HepG2 (cell line): Measurements from ENCODE around the gene CEP135. TPM values are rescaled to one million over a fixed set of nuclear protein-coding genes. Genes with fewer than 3 reads are reported as not detected.

Experiments
- ATAC-seq: fragments of 200-7000 bp; cut with Tn5 transposase; 3 replicates; pipeline ENCODE4 v1.9.1; 2020; ENCODE audit warnings: mild to moderate bottlenecking, moderate library complexity
- BruUV-seq: library from RNA; stranded (reverse); fragments of 400-500 nt; replicated peaks from 2 replicates; lab custom pipeline; 2021; lab: Mats Ljungman, UMichigan
- CTCF ChIA-PET: fragments of 300-600 bp; formaldehyde crosslinking; extraction: SDS; loops from one replicate; lab custom pipeline; 2021; ENCODE audit warnings: low total read pairs, inconsistent platforms, low intra/inter-chr PET ratio; lab: Yijun Ruan, JAX
- POLR2A ChIA-PET: fragments of 350-600 bp; sonication (Branson Sonifier 250); formaldehyde crosslinking; loops from one replicate; lab custom pipeline; 2020; ENCODE audit warnings: antibody characterized with exemption, inconsistent platforms; lab: Yijun Ruan, JAX
- DNase-seq: peaks from one replicate; pipeline ENCODE4 v3.0.0-alpha.2; 2015; ENCODE audit warnings: low spot score
- FAIRE-seq: peaks from 3 replicates; lab custom pipeline; 2011; peaks lifted over from hg19 to GRCh38; lab: Jason Lieb, UNC
- H2AFZ ChIP-seq: one replicate; pipeline ENCODE4 v1.6.1; 2011; ENCODE audit warnings: low read length, inconsistent platforms
- H3K27ac ChIP-seq: fragments of 300-600 bp; 3 replicates; pipeline ENCODE4 v1.8.0; 2011; ENCODE audit warnings: mixed run types, mild to moderate bottlenecking, mixed read lengths, low read length, inconsistent platforms; ENCODE audit not compliant: insufficient read depth; ENCODE audit errors: extremely low read length
- H3K27me3 ChIP-seq, 2 experiments: fragments of 200-600 bp in 1 of 2; 2 replicates in 1 of 2; 3 replicates in 1 of 2; pipeline versions ENCODE4 v1.6.0 to v1.8.0; 2011; ENCODE audit warnings: low read length in 2 of 2, mild to moderate bottlenecking in 2 of 2, moderate library complexity in 2 of 2, inconsistent platforms in 1 of 2; ENCODE audit not compliant: insufficient read depth in 2 of 2, control insufficient read depth in 1 of 2
- H3K36me3 ChIP-seq, 2 experiments: fragments of 200-600 bp in 1 of 2; replicated peaks in 1 of 2; 2 replicates in 1 of 2; 3 replicates in 1 of 2; pipeline versions ENCODE4 v1.5.1 to v1.8.0; 2011; ENCODE audit warnings: low read length in 2 of 2, inconsistent platforms in 1 of 2; ENCODE audit not compliant: insufficient read depth in 2 of 2, control insufficient read depth in 1 of 2
- H3K4me1 ChIP-seq: 2 replicates; pipeline ENCODE4 v1.5.1; 2012; ENCODE audit warnings: low read length, inconsistent platforms; ENCODE audit not compliant: insufficient read depth
- H3K4me2 ChIP-seq: 2 replicates; pipeline ENCODE4 v1.6.0; 2011; ENCODE audit warnings: low read depth, low read length, inconsistent platforms
- H3K4me3 ChIP-seq, 3 experiments: fragments of 200-600 bp in 1 of 3; sonication (generic), shearing (Covaris generic) in 1 of 3; replicated peaks in 1 of 3; 2 replicates each; pipeline ENCODE4 v1.5.1; 2011 to 2016; ENCODE audit warnings: low read length in 3 of 3, inconsistent platforms in 2 of 3, low read depth in 2 of 3, mild to moderate bottlenecking in 2 of 3, control low read depth in 1 of 3, mixed read lengths in 1 of 3; ENCODE audit not compliant: insufficient read depth in 1 of 3
- H3K79me2 ChIP-seq: one replicate; pipeline ENCODE4 v1.6.1; 2011; ENCODE audit warnings: low read length, inconsistent platforms; ENCODE audit not compliant: insufficient read depth
- H3K9ac ChIP-seq: 2 replicates; pipeline ENCODE4 v1.6.0; 2011; ENCODE audit warnings: mild to moderate bottlenecking, low read depth, low read length, inconsistent platforms; ENCODE audit not compliant: insufficient read depth
- H3K9me3 ChIP-seq: 2 replicates; pipeline ENCODE4 v1.5.1; 2012; ENCODE audit warnings: mild to moderate bottlenecking, low read length
- H4K20me1 ChIP-seq: 2 replicates; pipeline ENCODE4 v1.6.0; 2011; ENCODE audit warnings: inconsistent platforms, mild to moderate bottlenecking, low read length, moderate library complexity; ENCODE audit not compliant: insufficient read depth
- CSRNP1 ChIP-seq: sonication (generic); formaldehyde crosslinking; IDR thresholded peaks from 2 replicates; pipeline ENCODE4 v1.8.1; 2023; ENCODE audit warnings: mild to moderate bottlenecking, missing genetic modification reagents
- GFI1 ChIP-seq: sonication (generic); formaldehyde crosslinking; IDR thresholded peaks from 2 replicates; pipeline ENCODE4 v1.5.0; 2020; ENCODE audit warnings: missing genetic modification reagents, mild to moderate bottlenecking, borderline replicate concordance
- GTF3A ChIP-seq: sonication (generic); formaldehyde crosslinking; conservative IDR thresholded peaks from 2 replicates; pipeline ENCODE4 v1.4.0; 2020; ENCODE audit warnings: mild to moderate bottlenecking, missing genetic modification reagents
- HNF1B ChIP-seq: sonication (generic); formaldehyde crosslinking; IDR thresholded peaks from 2 replicates; pipeline ENCODE4 v1.5.1; 2020; ENCODE audit warnings: mild to moderate bottlenecking, moderate library complexity, missing genetic modification reagents
- KAT2B ChIP-seq: fragments of 150-350 bp; IDR thresholded peaks from 2 replicates; pipeline ENCODE4 v1.6.1; 2014; ENCODE audit warnings: low read depth, low read length, borderline replicate concordance
- KLF12 ChIP-seq: sonication (generic); formaldehyde crosslinking; IDR thresholded peaks from 2 replicates; pipeline ENCODE4 v1.4.0; 2020; ENCODE audit warnings: missing genetic modification reagents, borderline replicate concordance
- KLF15 ChIP-seq: sonication (generic); formaldehyde crosslinking; IDR thresholded peaks from 2 replicates; pipeline ENCODE4 v1.8.1; 2023; ENCODE audit warnings: borderline replicate concordance, mild to moderate bottlenecking, inconsistent platforms, missing genetic modification reagents, mixed read lengths
- MIER3 ChIP-seq: IDR thresholded peaks from 2 replicates; pipeline ENCODE4 v1.6.1; 2016; ENCODE audit warnings: missing compliant biosample characterization, borderline replicate concordance
- MTA3 ChIP-seq: sonication (generic); formaldehyde crosslinking; IDR thresholded peaks from 2 replicates; pipeline ENCODE4 v1.4.0; 2020; ENCODE audit warnings: missing genetic modification reagents
- MTF2 ChIP-seq: sonication (generic); formaldehyde crosslinking; IDR thresholded peaks from 2 replicates; pipeline ENCODE4 v1.5.0; 2020; ENCODE audit warnings: missing genetic modification reagents, borderline replicate concordance
- MXD1 ChIP-seq: sonication (generic); formaldehyde crosslinking; IDR thresholded peaks from 2 replicates; pipeline ENCODE4 v1.4.0; 2020; ENCODE audit warnings: mild to moderate bottlenecking, missing genetic modification reagents
- POLR2AphosphoS5 ChIP-seq: IDR thresholded peaks from 2 replicates; pipeline ENCODE4 v1.6.1; 2012; ENCODE audit warnings: low read depth, low read length
- RORA ChIP-seq: sonication (generic); formaldehyde crosslinking; IDR thresholded peaks from 2 replicates; pipeline ENCODE4 v1.5.0; 2020; ENCODE audit warnings: mild to moderate bottlenecking, missing genetic modification reagents, moderate library complexity
- TBX2 ChIP-seq: sonication (generic); formaldehyde crosslinking; IDR thresholded peaks from 2 replicates; pipeline ENCODE4 v1.5.0; 2020; ENCODE audit warnings: missing genetic modification reagents, mild to moderate bottlenecking, borderline replicate concordance
- TIGD3 ChIP-seq: sonication (generic); formaldehyde crosslinking; IDR thresholded peaks from 2 replicates; pipeline ENCODE4 v1.5.1; 2020; ENCODE audit warnings: mild to moderate bottlenecking, missing genetic modification reagents, borderline replicate concordance
- ZBTB42 ChIP-seq: sonication (generic); formaldehyde crosslinking; IDR thresholded peaks from 2 replicates; pipeline ENCODE4 v1.5.0; 2020; ENCODE audit warnings: mild to moderate bottlenecking, missing genetic modification reagents
- ZNF17 ChIP-seq: sonication (generic); formaldehyde crosslinking; IDR thresholded peaks from 2 replicates; pipeline ENCODE4 v1.5.0; 2020; ENCODE audit warnings: mild to moderate bottlenecking, missing genetic modification reagents
- ZNF775 ChIP-seq: sonication (generic); formaldehyde crosslinking; IDR thresholded peaks from 2 replicates; pipeline ENCODE4 v1.4.0; 2020; ENCODE audit warnings: missing genetic modification reagents, mild to moderate bottlenecking, moderate library complexity, borderline replicate concordance
- WGBS: methylation state at CpG from one replicate; pipeline ENCODE4 v1.1.6; 2017; ENCODE audit warnings: low lambda C conversion rate; 5-methylcytosine and 5-hydroxymethylcytosine counted together
- in situ Hi-C: cut with HindIII; loops from 2 replicates; pipeline ENCODE4 v1.10.0; 2017; ENCODE audit warnings: low pct_unique_long_range_greater_than_20kb; ENCODE audit not compliant: extremely low pct_ligation_motif_present
- intact Hi-C: fragments of 100-400 bp; cut with micrococcal nuclease; formaldehyde crosslinking; loops from one replicate; pipeline ENCODE4 v1.10.0; 2022; ENCODE audit not compliant: unreplicated experiment
- polyA plus RNA-seq, 8 experiments: library from polyadenylated mRNA; depleted of rRNA in 3 of 8; stranded (reverse) in 7 of 8; unstranded in 1 of 8; fragments of >200 nt; fragmentation: Illumina TruSeq in 4 of 8; extraction: Trizol in 4 of 8; gene quantifications; 2 replicates each; pipeline versions ENCODE4 v1.2.1 to v1.2.3, GENCODE V29; 2011 to 2016; ENCODE audit warnings: low read depth in 4 of 8, missing spikeins in 1 of 8, mixed read lengths in 1 of 8; ENCODE audit not compliant: insufficient read depth in 1 of 8
- total RNA-seq, 5 experiments: library from RNA; depleted of rRNA; stranded (reverse); fragments of >200 nt; fragmentation: Illumina TruSeq; extraction: Trizol; gene quantifications; 2 replicates each; pipeline ENCODE4 v1.2.3, GENCODE V29; 2016; ENCODE audit warnings: low read depth in 1 of 5

Gene CEP135
- total and polyA plus RNA-seq, 2 of the 13 experiments (the other 11 are each of a cell fraction or from before 2014, with no cell fraction given), result 1.7 to 8.8 TPM

GRCh38 chr4:56052481-56052880, 103.7 kb downstream of the CEP135 start:
- no peak overlapping the region for H3K4me3 ChIP-seq
- TF ChIP-seq TBX2 (CRISPR knock-in tag), result no peak
- no peak for TF ChIP-seq POLR2AphosphoS5
- TF ChIP-seq GFI1, result no peak
- no peak for TF ChIP-seq MIER3 (CRISPR knock-in tag)
- no peak for TF ChIP-seq TIGD3 (CRISPR knock-in tag)
- TF ChIP-seq ZBTB42 (CRISPR knock-in tag), result no peak
- no peak for TF ChIP-seq KAT2B
- no peak for TF ChIP-seq CSRNP1 (CRISPR knock-in tag)
- no peak for TF ChIP-seq RORA (CRISPR knock-in tag)
- no peak for TF ChIP-seq KLF15 (CRISPR knock-in tag)
- TF ChIP-seq MTA3 (CRISPR knock-in tag), result no peak
- no peak for TF ChIP-seq KLF12
- no peak for TF ChIP-seq MXD1 (CRISPR knock-in tag)
- TF ChIP-seq GTF3A (CRISPR knock-in tag), result no peak
- no peak for TF ChIP-seq ZNF775
- TF ChIP-seq MTF2 (CRISPR knock-in tag), result no peak
- TF ChIP-seq HNF1B (CRISPR knock-in tag), result no peak
- TF ChIP-seq ZNF17 (CRISPR knock-in tag), result no peak
- FAIRE-seq, result no peak
- H2AFZ ChIP-seq, result no peak overlapping the region
- no peak overlapping the region for H3K27ac ChIP-seq
- no peak overlapping the region for H3K4me2 ChIP-seq
- peaks cover 47% of the 10 kb centered on the region for H3K4me1 ChIP-seq
- POLR2A ChIA-PET, result no interaction called here
- CTCF ChIA-PET, result no interaction called here
- H3K9ac ChIP-seq, result no peak overlapping the region
- H4K20me1 ChIP-seq, result no peaks in the 10 kb centered on the region
- DNase-seq, result no peak
- H3K79me2 ChIP-seq, result no peaks in the 10 kb centered on the region
- peaks cover 0 to 3% of the 10 kb centered on the region in 2 experiments; a peak in 1 of 5 replicates for H3K27me3 ChIP-seq
- no peaks in the 10 kb centered on the region for H3K9me3 ChIP-seq
- 88% methylated on average over 1 of the region's 1 CpG for WGBS
- in situ Hi-C loops (no loop called here), intact Hi-C loops (no loop called here)
- no peak for ATAC-seq
- BruUV-seq, result no TSS peak
- no peaks in the 10 kb centered on the region for H3K36me3 ChIP-seq
